Muscle of arm (tissue), 12 donors: ENCODE measurements around the gene BANP. TPM values are rescaled to one million over a fixed set of nuclear protein-coding genes. Genes with fewer than 3 reads are reported as not detected.
"Not testable (repeated sequence)": the region's sequence is repeated elsewhere in the genome, so short reads cannot be mapped to it uniquely, and the experiment has no call there.

Source experiments
- DNase-seq: peaks from one replicate; pipeline ENCODE4 v3.0.0-alpha.2; 2013
- polyA plus RNA-seq, 12 donors: library from polyadenylated mRNA; unstranded; fragments of 120-200 nt; gene quantifications; one replicate each; pipeline ENCODE4 v1.2.1, GENCODE V29; 2013; ENCODE audit not compliant: insufficient read length in 12 of 12

The BANP gene
- polyA plus RNA-seq, 12 donors, result 11.5 to 33.2 (median 13.3) TPM; not detected in 1

- peak; percentile 70 for DNase-seq
Observed at GRCh38 chr16:88063211-88063773, 112.1 kb downstream of the BANP start.

GRCh38 chr16:88064011-88064888, 113.0 kb downstream of the BANP start:
- DNase-seq, result no peak

- DNase-seq, result no peak
Observed at GRCh38 chr16:88064889-88065746, 113.9 kb downstream of the BANP start.

- no peak for DNase-seq
Observed at GRCh38 chr16:88065747-88066142, 114.5 kb downstream of the BANP start.

GRCh38 chr16:88066234-88066633, 115.0 kb downstream of the BANP start:
- DNase-seq, result no peak

GRCh38 chr16:88066680-88067529, 115.7 kb downstream of the BANP start:
- DNase-seq, result no peak

- DNase-seq, result no peak
Observed at GRCh38 chr16:88067530-88068411, 116.5 kb downstream of the BANP start.

- DNase-seq, result no peak
Observed at GRCh38 chr16:88068476-88069396, 117.5 kb downstream of the BANP start.

GRCh38 chr16:88069397-88070168, 118.3 kb downstream of the BANP start:
- DNase-seq, result no peak

GRCh38 chr16:88070341-88070740, 119.1 kb downstream of the BANP start:
- no peak for DNase-seq

- DNase-seq, result no peak
Observed at GRCh38 chr16:88070989-88071625, 119.9 kb downstream of the BANP start.

GRCh38 chr16:88071908-88072307, 120.7 kb downstream of the BANP start:
- no peak for DNase-seq

- DNase-seq, result no peak
Observed at GRCh38 chr16:88072571-88073001, 121.4 kb downstream of the BANP start.

- no peak for DNase-seq
Observed at GRCh38 chr16:88073201-88073721, 122.0 kb downstream of the BANP start.

- DNase-seq, result no peak
Observed at GRCh38 chr16:88074041-88074440, 122.8 kb downstream of the BANP start.

GRCh38 chr16:88076211-88076931, 125.1 kb downstream of the BANP start:
- no peak for DNase-seq

- DNase-seq, result not testable (repeated sequence)
Observed at GRCh38 chr16:88076932-88077320, 125.7 kb downstream of the BANP start.
